GM18517 (cell line): ENCODE measurements around the gene SLC25A48.

Experiments
- ATAC-seq: cut with Tn5 transposase; IDR thresholded peaks from one replicate; pipeline ENCODE4 v1.9.1; 2021; ENCODE audit warnings: mild to moderate bottlenecking, moderate library complexity; ENCODE audit not compliant: unreplicated experiment

SLC25A48 gene

GRCh38 chr5:135834639-135835529, at the start of gene SLC25A48:
Gene SLC25A48 (plus strand): TSS chr5:135834663. CDS start chr5:135834848, 185 bp downstream.
- ATAC-seq, result no peak

GRCh38 chr5:135800656-135801055, 33.8 kb upstream of the SLC25A48 start:
- no peak for ATAC-seq

GRCh38 chr5:135810188-135810943, 24.1 kb upstream of the SLC25A48 start:
- ATAC-seq, result no peak

GRCh38 chr5:135811007-135811406, 23.5 kb upstream of the SLC25A48 start:
- no peak for ATAC-seq

GRCh38 chr5:135813758-135814157, 20.7 kb upstream of the SLC25A48 start:
- ATAC-seq, result no peak

GRCh38 chr5:135814316-135814715, 20.1 kb upstream of the SLC25A48 start:
- no peak for ATAC-seq

GRCh38 chr5:135814812-135815211, 19.7 kb upstream of the SLC25A48 start:
- no peak for ATAC-seq

GRCh38 chr5:135821061-135821801, 13.2 kb upstream of the SLC25A48 start:
- ATAC-seq, result no peak

GRCh38 chr5:135821802-135822201, 12.7 kb upstream of the SLC25A48 start:
- ATAC-seq, result no peak

GRCh38 chr5:135822286-135822685, 12.2 kb upstream of the SLC25A48 start:
- ATAC-seq, result no peak

GRCh38 chr5:135822959-135823358, 11.5 kb upstream of the SLC25A48 start:
- no peak for ATAC-seq

GRCh38 chr5:135823881-135824280, 10.6 kb upstream of the SLC25A48 start:
- no peak for ATAC-seq

- ATAC-seq, result no peak
These were observed 9.9 kb upstream of the SLC25A48 start for GRCh38 chr5:135824541-135825041.

GRCh38 chr5:135825373-135826220, 8.9 kb upstream of the SLC25A48 start:
- ATAC-seq, result no peak

GRCh38 chr5:135826221-135826525, 8.3 kb upstream of the SLC25A48 start:
- no peak for ATAC-seq

- no peak for ATAC-seq
These were observed 7.3 kb upstream of the SLC25A48 start for GRCh38 chr5:135826994-135827671.

GRCh38 chr5:135827965-135828781, 6.3 kb upstream of the SLC25A48 start:
- ATAC-seq, result no peak

GRCh38 chr5:135828782-135829127, 5.7 kb upstream of the SLC25A48 start:
- ATAC-seq, result no peak

GRCh38 chr5:135829179-135829578, 5.3 kb upstream of the SLC25A48 start:
- no peak for ATAC-seq
